GM23338 (cell line): ENCODE measurements around the gene OLIG3. TPM values are rescaled to one million over a fixed set of nuclear protein-coding genes. Genes with fewer than 3 reads are reported as not detected.

Experiments used
- ATAC-seq: fragments of 200-7000 bp; cut with Tn5 transposase; 3 replicates; pipeline ENCODE4 v1.9.1; 2020
- DNase-seq: peaks from one replicate; pipeline ENCODE4 v3.0.0-alpha.2; 2015; ENCODE audit warnings: low spot score
- H2AFZ ChIP-seq: fragments of 200-600 bp; sonication (generic); 2 replicates; pipeline ENCODE4 v1.8.0; 2016; ENCODE audit warnings: antibody characterized with exemption, mild to moderate bottlenecking, moderate library complexity
- H3F3A ChIP-seq: fragments of 200-600 bp; sonication (generic); replicated peaks from 2 replicates; pipeline ENCODE4 v1.8.0; 2017; ENCODE audit warnings: antibody characterized with exemption, mixed run types, low read depth
- H3K27ac ChIP-seq: fragments of 200-600 bp; sonication (generic); 2 replicates; pipeline ENCODE4 v1.6.1; 2016; ENCODE audit warnings: low read depth
- H3K27me3 ChIP-seq: fragments of 200-600 bp; sonication (generic); 2 replicates; pipeline ENCODE4 v1.8.0; 2016; ENCODE audit warnings: mild to moderate bottlenecking, mixed run types, moderate library complexity; ENCODE audit not compliant: insufficient read depth
- H3K36me3 ChIP-seq: fragments of 200-600 bp; sonication (generic); 2 replicates; pipeline ENCODE4 v1.8.0; 2016; ENCODE audit warnings: mild to moderate bottlenecking; ENCODE audit not compliant: insufficient read depth
- H3K4me1 ChIP-seq: fragments of 200-600 bp; sonication (generic); 2 replicates; pipeline ENCODE4 v1.8.0; 2016; ENCODE audit warnings: mild to moderate bottlenecking, moderate library complexity; ENCODE audit not compliant: insufficient read depth
- H3K4me2 ChIP-seq: fragments of 200-600 bp; sonication (generic); 2 replicates; pipeline ENCODE4 v1.7.1; 2017; ENCODE audit warnings: mixed run types
- H3K4me3 ChIP-seq: fragments of 200-600 bp; sonication (generic); 2 replicates; pipeline ENCODE4 v1.6.1; 2016; ENCODE audit warnings: mixed run types
- H3K79me2 ChIP-seq: fragments of 200-600 bp; sonication (generic); replicated peaks from 2 replicates; pipeline ENCODE4 v1.8.0; 2017; ENCODE audit warnings: mild to moderate bottlenecking; ENCODE audit not compliant: insufficient read depth
- H3K9me2 ChIP-seq: fragments of 200-600 bp; sonication (generic); 2 replicates; pipeline ENCODE4 v1.8.0; 2017; ENCODE audit not compliant: insufficient read depth
- H4K20me1 ChIP-seq: fragments of 200-600 bp; sonication (generic); replicated peaks from 2 replicates; pipeline ENCODE4 v1.8.0; 2017; ENCODE audit warnings: mild to moderate bottlenecking; ENCODE audit not compliant: insufficient read depth
- H3K27ac Mint-ChIP-seq: 2 replicates; pipeline ENCODE4 v1.8.0; 2020; ENCODE audit warnings: inconsistent platforms, mild to moderate bottlenecking, moderate library complexity, mixed read lengths
- H3K27me3 Mint-ChIP-seq: 3 replicates; pipeline ENCODE4 v1.8.0; 2022; ENCODE audit warnings: low read depth, mild to moderate bottlenecking, moderate library complexity, mixed read lengths, inconsistent platforms; ENCODE audit not compliant: insufficient read depth, poor library complexity
- H3K36me3 Mint-ChIP-seq: 3 replicates; pipeline ENCODE4 v1.8.0; 2021; ENCODE audit warnings: low read depth, mild to moderate bottlenecking, inconsistent platforms, moderate library complexity, mixed read lengths
- H3K4me1 Mint-ChIP-seq: 3 replicates; pipeline ENCODE4 v1.8.0; 2020; ENCODE audit warnings: mild to moderate bottlenecking, inconsistent platforms, mixed read lengths
- H3K4me3 Mint-ChIP-seq: 3 replicates; pipeline ENCODE4 v1.8.0; 2021; ENCODE audit warnings: moderate library complexity, mild to moderate bottlenecking, inconsistent platforms, mixed read lengths
- H3K9me3 Mint-ChIP-seq: 3 replicates; pipeline ENCODE4 v1.8.0; 2020; ENCODE audit warnings: moderate library complexity, mild to moderate bottlenecking, inconsistent platforms, mixed read lengths
- CREB1 ChIP-seq: fragments of 250-450 bp; sonication (Bioruptor Pico); IDR thresholded peaks from 2 replicates; pipeline ENCODE4 v1.5.0; 2020; ENCODE audit warnings: low read depth, mild to moderate bottlenecking, moderate library complexity
- ETS1 ChIP-seq: IDR thresholded peaks from 2 replicates; pipeline ENCODE4 v1.6.1; 2016; ENCODE audit warnings: antibody characterized with exemption
- EZH2 ChIP-seq: fragments of 200-600 bp; sonication (generic); IDR thresholded peaks from one replicate; pipeline ENCODE4 v1.8.0; 2017; ENCODE audit warnings: antibody characterized with exemption, mild to moderate bottlenecking, low read depth; ENCODE audit not compliant: unreplicated experiment
- EZH2phosphoT487 ChIP-seq: fragments of 200-600 bp; sonication (generic); IDR thresholded peaks from one replicate; pipeline ENCODE4 v1.8.1; 2018; ENCODE audit warnings: antibody characterized with exemption; ENCODE audit not compliant: unreplicated experiment
- JUNB ChIP-seq: IDR thresholded peaks from one replicate; pipeline ENCODE4 v1.6.1; 2016; ENCODE audit warnings: antibody characterized with exemption; ENCODE audit not compliant: unreplicated experiment
- NANOG ChIP-seq: IDR thresholded peaks from 2 replicates; pipeline ENCODE4 v1.6.1; 2016; ENCODE audit warnings: antibody characterized with exemption, borderline replicate concordance
- POLR2AphosphoS5 ChIP-seq: IDR thresholded peaks from 2 replicates; pipeline ENCODE4 v1.6.1; 2016; ENCODE audit warnings: antibody characterized with exemption, low read depth
- STAT1 ChIP-seq: IDR thresholded peaks from one replicate; pipeline ENCODE4 v1.6.1; 2016; ENCODE audit warnings: antibody characterized with exemption; ENCODE audit not compliant: unreplicated experiment
- ZNF331 ChIP-seq: fragments of 250-450 bp; sonication (Bioruptor Pico); IDR thresholded peaks from 2 replicates; pipeline ENCODE4 v1.5.0; 2020; ENCODE audit warnings: low read depth, mild to moderate bottlenecking, moderate library complexity
- ZNF462 ChIP-seq: fragments of 250-450 bp; sonication (Bioruptor Pico); IDR thresholded peaks from 2 replicates; pipeline ENCODE4 v1.5.0; 2020; ENCODE audit warnings: mild to moderate bottlenecking, moderate library complexity
- polyA plus RNA-seq: library from polyadenylated mRNA; unstranded; fragments of >200 nt; fragmentation: Nextera tagmentation; extraction: Ambion mirVana; gene quantifications from 2 replicates; pipeline ENCODE4 v1.2.1, GENCODE V29; 2016
- total RNA-seq: library from RNA; depleted of rRNA; stranded (reverse); fragments of >200 nt; shearing (Covaris generic); gene quantifications from 2 replicates; pipeline ENCODE4 v1.2.3, GENCODE V29; 2014
- TF ChIP-seq, protein P1 (sequence below), 2 experiments: fragments of 200-600 bp in 1 of 2; sonication (generic) in 1 of 2; conservative IDR thresholded peaks; 2 replicates each; pipeline versions ENCODE4 v1.5.1 to v1.6.1; 2016 to 2017; ENCODE audit warnings: antibody characterized with exemption in 2 of 2, low read depth in 2 of 2, mild to moderate bottlenecking in 2 of 2, moderate library complexity in 1 of 2

Gene OLIG3
- total and polyA plus RNA-seq, 2 experiments from 2014 or later, result 0.10 to 1.1 TPM

GRCh38 chr6:137467211-137467610 lies 27.0 kb downstream of the OLIG3 start:
- H3K4me3 ChIP-seq, result no peak overlapping the region
- no peaks in the 10 kb centered on the region for H4K20me1 ChIP-seq
- Mint-ChIP-seq H3K9me3 (no peaks in the 10 kb centered on the region; the same call in 2 of the 3 replicates), H3K27ac (no peak overlapping the region), H3K4me3 (no peak overlapping the region), H3K36me3 (no peaks in the 10 kb centered on the region), H3K4me1 (peaks cover 12% of the 10 kb centered on the region), H3K27me3 (peaks cover 2% of the 10 kb centered on the region)
- H2AFZ ChIP-seq, result no peak overlapping the region
- no peak overlapping the region for H3K4me2 ChIP-seq
- H3K27me3 ChIP-seq, result no peaks in the 10 kb centered on the region
- DNase-seq, result no peak
- H3K9me2 ChIP-seq, result peaks cover 5% of the 10 kb centered on the region; the same call in 1 of the 2 replicates
- TF ChIP-seq CREB1 (CRISPR knock-in tag) (no peak), STAT1 (no peak), EZH2 (no peak), EZH2phosphoT487 (no peak), ETS1 (no peak), ZNF331 (CRISPR knock-in tag) (no peak), JUNB (no peak), POLR2AphosphoS5 (no peak), NANOG (no peak)
- TF ChIP-seq, protein P1, sequence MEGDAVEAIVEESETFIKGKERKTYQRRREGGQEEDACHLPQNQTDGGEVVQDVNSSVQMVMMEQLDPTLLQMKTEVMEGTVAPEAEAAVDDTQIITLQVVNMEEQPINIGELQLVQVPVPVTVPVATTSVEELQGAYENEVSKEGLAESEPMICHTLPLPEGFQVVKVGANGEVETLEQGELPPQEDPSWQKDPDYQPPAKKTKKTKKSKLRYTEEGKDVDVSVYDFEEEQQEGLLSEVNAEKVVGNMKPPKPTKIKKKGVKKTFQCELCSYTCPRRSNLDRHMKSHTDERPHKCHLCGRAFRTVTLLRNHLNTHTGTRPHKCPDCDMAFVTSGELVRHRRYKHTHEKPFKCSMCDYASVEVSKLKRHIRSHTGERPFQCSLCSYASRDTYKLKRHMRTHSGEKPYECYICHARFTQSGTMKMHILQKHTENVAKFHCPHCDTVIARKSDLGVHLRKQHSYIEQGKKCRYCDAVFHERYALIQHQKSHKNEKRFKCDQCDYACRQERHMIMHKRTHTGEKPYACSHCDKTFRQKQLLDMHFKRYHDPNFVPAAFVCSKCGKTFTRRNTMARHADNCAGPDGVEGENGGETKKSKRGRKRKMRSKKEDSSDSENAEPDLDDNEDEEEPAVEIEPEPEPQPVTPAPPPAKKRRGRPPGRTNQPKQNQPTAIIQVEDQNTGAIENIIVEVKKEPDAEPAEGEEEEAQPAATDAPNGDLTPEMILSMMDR (conservative IDR thresholded peaks at IDR 0.05; ENCODE audit: low read depth in 2 of 2), result no peak
- H3K79me2 ChIP-seq, result no peaks in the 10 kb centered on the region
- no peak for ATAC-seq
- peaks cover 5% of the 10 kb centered on the region; the same call in 1 of the 2 replicates for H3K4me1 ChIP-seq
- no peaks in the 10 kb centered on the region for H3F3A ChIP-seq
- no peaks in the 10 kb centered on the region for H3K36me3 ChIP-seq
- H3K27ac ChIP-seq, result no peak overlapping the region

DNA sequence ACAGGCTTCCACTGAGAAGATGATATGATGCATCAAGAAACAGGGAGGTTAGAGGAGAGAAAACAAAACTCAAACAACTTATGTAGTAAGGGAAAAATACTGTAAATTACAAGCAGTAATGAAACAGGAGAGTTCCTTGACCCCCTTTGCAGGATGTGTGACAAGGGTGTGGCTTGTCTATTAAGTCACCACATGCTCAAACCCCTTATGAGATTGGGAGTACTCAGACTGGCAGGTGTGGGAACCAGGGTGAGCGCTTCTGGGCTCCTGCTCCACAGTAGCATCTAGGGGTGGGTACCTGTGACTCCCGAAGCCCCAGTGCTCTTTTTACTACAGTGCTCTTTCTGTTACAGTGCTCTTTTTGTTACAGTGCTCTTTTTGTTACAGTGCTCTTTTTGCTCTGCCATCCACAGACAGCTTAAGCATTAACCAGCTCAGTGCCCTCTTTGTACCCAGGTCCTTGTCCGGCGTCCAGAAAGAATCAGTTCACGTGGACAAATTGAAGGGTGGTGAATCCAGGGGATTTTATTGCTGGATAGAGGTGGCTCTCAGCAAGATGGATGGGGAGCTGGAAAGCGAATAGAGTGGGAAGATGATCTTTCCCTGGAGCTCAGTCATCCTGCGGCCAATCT lies 28.7 kb downstream of the OLIG3 start:
- Mint-ChIP-seq H3K9me3 (no peaks in the 10 kb centered on the region), H3K4me1 (no peaks in the 10 kb centered on the region), H3K4me3 (no peak overlapping the region), H3K36me3 (no peaks in the 10 kb centered on the region), H3K27ac (no peak overlapping the region), H3K27me3 (peaks cover 2% of the 10 kb centered on the region)
- H3K36me3 ChIP-seq, result no peaks in the 10 kb centered on the region
- peak overlapping the region; percentile 52; the same call in 1 of the 2 replicates for H2AFZ ChIP-seq
- H3K4me2 ChIP-seq, result no peak overlapping the region
- no peaks in the 10 kb centered on the region for H3K79me2 ChIP-seq
- no peak overlapping the region for H3K4me3 ChIP-seq
- no peaks in the 10 kb centered on the region for H3K27me3 ChIP-seq
- H3K27ac ChIP-seq, result no peak overlapping the region
- no peaks in the 10 kb centered on the region for H3K4me1 ChIP-seq
- no peaks in the 10 kb centered on the region for H3F3A ChIP-seq
- ATAC-seq (no peak), DNase-seq (no peak)
- H4K20me1 ChIP-seq, result no peaks in the 10 kb centered on the region
- peaks cover 5% of the 10 kb centered on the region; the same call in 1 of the 2 replicates for H3K9me2 ChIP-seq
- TF ChIP-seq POLR2AphosphoS5 (no peak), EZH2phosphoT487 (no peak), JUNB (no peak), NANOG (no peak), EZH2 (no peak), ZNF462 (CRISPR knock-in tag) (no peak), CREB1 (CRISPR knock-in tag) (no peak), ETS1 (no peak)
